Left hindlimb (tissue), 1 donor: ENCODE results near the gene IRAK2.
"Not testable (repeated sequence)": the region's sequence is repeated elsewhere in the genome, so short reads cannot be mapped to it uniquely, and the experiment has no call there.

ENCODE experiments used
- DNase-seq: peaks from one replicate; pipeline ENCODE4 v3.0.0-alpha.2; 2018

IRAK2 gene

GRCh38 chr3:10164546-10165393, at the start of gene IRAK2:
TSS of gene IRAK2 (plus strand) at chr3:10164919. CDS start at chr3:10164955, 36 bp downstream.
- peak; percentile 70 for DNase-seq

GRCh38 chr3:10115326-10116137, 49.2 kb upstream of the IRAK2 start, which contains the start of gene BRK1:
TSS of gene BRK1 (plus strand) at chr3:10115675. CDS start at chr3:10115702, 27 bp downstream.
- DNase-seq = peak; percentile 95

- DNase-seq = no peak
Measured at GRCh38 chr3:10116138-10116460, 48.6 kb upstream of the IRAK2 start.

- no peak for DNase-seq
Measured at GRCh38 chr3:10116928-10117327, 47.8 kb upstream of the IRAK2 start.

- no peak for DNase-seq
Measured at GRCh38 chr3:10119376-10119775, 45.3 kb upstream of the IRAK2 start.

GRCh38 chr3:10121064-10121463, 43.7 kb upstream of the IRAK2 start:
- no peak for DNase-seq

- no peak for DNase-seq
Measured at GRCh38 chr3:10122724-10123123, 42.0 kb upstream of the IRAK2 start.

GRCh38 chr3:10135872-10136271, 28.8 kb upstream of the IRAK2 start:
- not testable (repeated sequence) for DNase-seq

GRCh38 chr3:10136426-10137005, 28.2 kb upstream of the IRAK2 start:
- no peak for DNase-seq

- DNase-seq = no peak
Measured at GRCh38 chr3:10137178-10137577, 27.5 kb upstream of the IRAK2 start.

- DNase-seq = no peak
Measured at GRCh38 chr3:10140996-10141546, 23.6 kb upstream of the IRAK2 start.

- no peak for DNase-seq
Measured at GRCh38 chr3:10142707-10143560, 21.8 kb upstream of the IRAK2 start.

- DNase-seq = no peak
Measured at GRCh38 chr3:10145685-10146084, 19.0 kb upstream of the IRAK2 start.

- no peak for DNase-seq
Measured at GRCh38 chr3:10149226-10149625, 15.5 kb upstream of the IRAK2 start.

- DNase-seq = no peak
Measured at GRCh38 chr3:10150987-10151386, 13.7 kb upstream of the IRAK2 start.

- DNase-seq = no peak
Measured at GRCh38 chr3:10154335-10155122, 10.2 kb upstream of the IRAK2 start.

GRCh38 chr3:10155123-10155472, 9.6 kb upstream of the IRAK2 start:
- no peak for DNase-seq

- DNase-seq = no peak
Measured at GRCh38 chr3:10155658-10156057, 9.1 kb upstream of the IRAK2 start.

GRCh38 chr3:10157031-10157430, 7.7 kb upstream of the IRAK2 start:
- peak; percentile 46 for DNase-seq

GRCh38 chr3:10158555-10158954, 6.2 kb upstream of the IRAK2 start:
- not testable (repeated sequence) for DNase-seq

- DNase-seq = no peak
Measured at GRCh38 chr3:10160346-10160745, 4.4 kb upstream of the IRAK2 start.

GRCh38 chr3:10160925-10161324, 3.8 kb upstream of the IRAK2 start:
- no peak for DNase-seq
